Heart left ventricle (tissue), 16 donors: ENCODE data around the gene AP3M1. TPM values are rescaled to one million over a fixed set of nuclear protein-coding genes. Genes with fewer than 3 reads are reported as not detected.

ENCODE experiments used
- ATAC-seq, 4 donors: fragments of 200-7000 bp; cut with Tn5 transposase; one replicate each; pipeline ENCODE4 v1.9.1; 2020 to 2022; ENCODE audit warnings: moderate library complexity in 4 of 4, mild to moderate bottlenecking in 3 of 4, moderate number of reproducible peaks in 1 of 4
- DNase-seq, 5 donors: peaks; one replicate each; pipeline ENCODE4 v3.0.0-alpha.2; 2020
- H3K27ac ChIP-seq, 12 donors: fragments of 200-600 bp; sonication (generic) in 4 of 12; one replicate each; pipeline versions ENCODE4 v1.5.0 to v1.8.0; 2016 to 2022; ENCODE audit warnings: mild to moderate bottlenecking in 2 of 12
- H3K27me3 ChIP-seq, 9 donors: fragments of 200-600 bp; sonication (generic) in 2 of 9; one replicate each; pipeline versions ENCODE4 v1.5.1 to v1.8.0; 2016 to 2022; ENCODE audit warnings: mild to moderate bottlenecking in 3 of 9
- H3K36me3 ChIP-seq, 9 donors: fragments of 200-600 bp; sonication (generic) in 2 of 9; one replicate each; pipeline versions ENCODE4 v1.5.0 to v1.8.0; 2018 to 2022; ENCODE audit warnings: mild to moderate bottlenecking in 2 of 9
- H3K4me1 ChIP-seq, 12 donors: fragments of 200-600 bp; sonication (generic) in 4 of 12; one replicate each; pipeline versions ENCODE4 v1.5.0 to v1.8.0; 2016 to 2022; ENCODE audit warnings: mild to moderate bottlenecking in 3 of 12
- H3K4me3 ChIP-seq, 12 donors: fragments of 200-600 bp; sonication (generic) in 4 of 12; one replicate each; pipeline versions ENCODE4 v1.5.0 to v1.8.0; 2017 to 2022; ENCODE audit warnings: mild to moderate bottlenecking in 9 of 12, moderate library complexity in 4 of 12
- H3K9me3 ChIP-seq, 12 donors: fragments of 200-600 bp; sonication (generic) in 4 of 12; one replicate each; pipeline versions ENCODE4 v1.5.0 to v1.8.0; 2016 to 2022; ENCODE audit warnings: mild to moderate bottlenecking in 1 of 12
- POLR2A ChIP-seq, 2 donors: fragments of 450-650 bp; IDR thresholded peaks; one replicate each; pipeline ENCODE4 v1.6.1; 2017; ENCODE audit warnings: antibody characterized with exemption in 2 of 2, mild to moderate bottlenecking in 2 of 2, moderate library complexity in 2 of 2
- WGBS, 4 donors: extraction: QIAGEN DNeasy Blood & Tissue Kit in 2 of 4; methylation state at CpG; one replicate each; pipeline versions ENCODE4 v1.1.5 to v1.1.7; 2013 to 2018; 5-methylcytosine and 5-hydroxymethylcytosine counted together
- intact Hi-C, 10 donors: fragments of 100-400 bp; cut with DNase I; formaldehyde crosslinking; loops; one replicate each; pipeline versions ENCODE4 v1.11.1 to v1.14.2; 2022
- polyA plus RNA-seq, 2 donors: library from polyadenylated mRNA; stranded (reverse); fragments of 200-250 nt; gene quantifications; one replicate each; pipeline ENCODE4 v1.2.3, GENCODE V29; 2013
- total RNA-seq, 9 donors: library from RNA; depleted of rRNA in 2 of 9; stranded (reverse); fragments of >200 nt in 2 of 9; fragmentation: NEBNext Ultra II Directional in 3 of 9; extraction: Animal tissue kit (Norgen Biotek cat#: 25700) in 3 of 9; gene quantifications; one replicate each; pipeline versions ENCODE4 v1.1.0 to v1.2.4, GENCODE V29; 2016 to 2023
- TF ChIP-seq, protein P1 (sequence below), 12 donors: fragments of 200-600 bp; sonication (generic) in 4 of 12; IDR thresholded peaks; one replicate each; pipeline versions ENCODE4 v1.5.0 to v1.8.0; 2018 to 2022; ENCODE audit warnings: antibody characterized with exemption in 12 of 12, mild to moderate bottlenecking in 5 of 12
- donor health status: ischemic (EF 13 %, LVEDD 7.1; RV severe dilation, severe dysfunction).
- donor health status: healthy with polysubstance abuse.
- donor health status: DM: no; HTN: yes; CAD: no.
- donor health status: DM: no; HTN: no; CAD: no.
- donor health status: ischemic (EF 25% LVEDD 6.9; RV normal size, moderate dysfunction).
- donor health status: ischemic (EF 25% LVEDD 5.7; RV mildly dilated, moderate dysfunction).
- donor health status: healthy.
- donor health status: DM: yes; HTN: yes; CAD: no.
- donor health status: ischemic (EF 35%, LVEDD 5.7; RV mildly dilated, moderate dysfunction).
- donor health status: nonischemic (EF 11% LVEDD 7.7; RV severe dilation, severe dysfunction).
- donor health status: DM: yes; HTN: yes; CAD: no.
- donor health status: PGD.
- donor health status: ischemic (EF 29% LVEDD 5.4; RV normal size, mild dysfunction).
- donor health status: nonischemic (EF 23%, LVEDD 6.1; RV moderate dilation, normal function).

Gene AP3M1
- total and polyA plus RNA-seq, 11 donors = 7.8 to 37.0 (median 30.5) TPM

DNA sequence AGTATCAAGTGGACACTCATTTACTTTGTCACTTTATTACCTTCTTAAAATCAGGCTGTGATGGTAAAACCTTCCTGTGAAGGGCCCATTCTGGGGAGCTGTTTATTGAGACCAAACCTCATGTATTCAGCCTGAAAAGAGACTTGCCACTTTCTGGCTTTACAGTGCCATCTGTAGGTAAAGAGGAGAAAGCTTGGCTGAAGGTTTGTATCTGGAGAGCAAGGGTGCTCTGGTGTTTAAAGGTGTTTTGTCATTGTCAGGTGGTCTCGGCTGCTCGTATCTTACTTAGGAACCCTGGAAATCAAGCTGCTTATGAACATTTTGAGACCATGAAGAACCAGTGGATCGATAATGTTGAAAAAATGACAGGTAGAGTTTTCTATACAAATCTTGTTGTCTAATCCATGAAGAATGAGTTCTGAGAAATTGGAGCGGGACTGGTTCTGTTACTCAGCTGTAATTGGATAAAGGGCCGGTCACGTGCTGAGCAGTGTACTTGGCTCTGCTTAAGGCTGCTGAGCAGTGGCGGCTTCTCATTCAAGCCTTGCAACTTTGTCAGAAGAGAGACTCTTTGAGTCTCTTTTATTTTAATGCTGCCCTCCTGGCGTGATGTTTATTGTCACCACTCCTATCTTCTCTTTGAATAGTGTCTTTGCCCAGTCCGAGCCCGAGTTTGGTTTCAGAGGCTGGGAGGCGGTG is 46.9 kb downstream of the AP3M1 start:
- Histone ChIP-seq H3K27me3 (no peaks in the 10 kb centered on the region), H3K9me3 (no peaks in the 10 kb centered on the region), H3K27ac (peak overlapping the region in 1 of 12 donors; percentile 6), H3K36me3 (peaks cover 2 to 100% (median 98%) of the 10 kb centered on the region in 9 donors), H3K4me3 (no peak overlapping the region), H3K4me1 (peaks cover 0 to 7% (median 0%) of the 10 kb centered on the region in 12 donors)
- TF ChIP-seq, protein P1, sequence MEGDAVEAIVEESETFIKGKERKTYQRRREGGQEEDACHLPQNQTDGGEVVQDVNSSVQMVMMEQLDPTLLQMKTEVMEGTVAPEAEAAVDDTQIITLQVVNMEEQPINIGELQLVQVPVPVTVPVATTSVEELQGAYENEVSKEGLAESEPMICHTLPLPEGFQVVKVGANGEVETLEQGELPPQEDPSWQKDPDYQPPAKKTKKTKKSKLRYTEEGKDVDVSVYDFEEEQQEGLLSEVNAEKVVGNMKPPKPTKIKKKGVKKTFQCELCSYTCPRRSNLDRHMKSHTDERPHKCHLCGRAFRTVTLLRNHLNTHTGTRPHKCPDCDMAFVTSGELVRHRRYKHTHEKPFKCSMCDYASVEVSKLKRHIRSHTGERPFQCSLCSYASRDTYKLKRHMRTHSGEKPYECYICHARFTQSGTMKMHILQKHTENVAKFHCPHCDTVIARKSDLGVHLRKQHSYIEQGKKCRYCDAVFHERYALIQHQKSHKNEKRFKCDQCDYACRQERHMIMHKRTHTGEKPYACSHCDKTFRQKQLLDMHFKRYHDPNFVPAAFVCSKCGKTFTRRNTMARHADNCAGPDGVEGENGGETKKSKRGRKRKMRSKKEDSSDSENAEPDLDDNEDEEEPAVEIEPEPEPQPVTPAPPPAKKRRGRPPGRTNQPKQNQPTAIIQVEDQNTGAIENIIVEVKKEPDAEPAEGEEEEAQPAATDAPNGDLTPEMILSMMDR (IDR thresholded peaks at IDR 0.05) = peak in 7 of 12 donors; percentile 16 to 47 (median 27)
- TF ChIP-seq POLR2A (IDR thresholded peaks at IDR 0.05) = no peak
- 68 to 79% (median 74%) methylated on average over 11 of the region's 11 CpGs for WGBS, 4 donors
- intact Hi-C loops = no loop called here
- ATAC-seq (peak in 2 of 4 donors; percentile 35 to 60), DNase-seq (no peak)

DNA sequence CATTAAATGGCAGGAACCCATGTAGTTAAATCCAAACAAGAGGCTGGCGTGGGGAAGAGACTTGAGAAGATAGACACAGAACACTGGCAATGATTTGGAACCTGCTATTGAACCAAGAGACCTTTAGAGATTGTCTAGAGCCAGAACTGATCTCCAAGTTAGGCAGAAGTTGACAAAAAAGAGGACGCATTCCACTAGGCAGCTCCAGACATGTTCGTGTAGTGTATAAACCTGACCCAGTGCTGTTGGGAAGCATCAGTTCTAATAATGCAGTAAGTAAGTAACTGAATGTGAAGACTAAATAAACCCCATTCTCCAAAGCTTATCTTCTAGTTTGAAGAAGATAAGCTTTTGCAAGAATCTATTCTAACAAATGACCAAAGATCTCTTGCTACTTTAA is 50.8 kb downstream of the AP3M1 start:
- Histone ChIP-seq H3K27me3 (no peaks in the 10 kb centered on the region), H3K4me3 (no peak overlapping the region), H3K9me3 (no peaks in the 10 kb centered on the region), H3K36me3 (peaks cover 5 to 100% (median 98%) of the 10 kb centered on the region in 9 donors), H3K4me1 (peaks cover 0 to 7% (median 0%) of the 10 kb centered on the region in 12 donors), H3K27ac (no peak overlapping the region)
- ATAC-seq (no peak), DNase-seq (no peak)
- no peak for TF ChIP-seq POLR2A (IDR thresholded peaks at IDR 0.05)
- WGBS, 4 donors = 86 to 98% (median 96%) methylated on average over 3 of the region's 3 CpGs
- intact Hi-C loops = no loop called here

DNA sequence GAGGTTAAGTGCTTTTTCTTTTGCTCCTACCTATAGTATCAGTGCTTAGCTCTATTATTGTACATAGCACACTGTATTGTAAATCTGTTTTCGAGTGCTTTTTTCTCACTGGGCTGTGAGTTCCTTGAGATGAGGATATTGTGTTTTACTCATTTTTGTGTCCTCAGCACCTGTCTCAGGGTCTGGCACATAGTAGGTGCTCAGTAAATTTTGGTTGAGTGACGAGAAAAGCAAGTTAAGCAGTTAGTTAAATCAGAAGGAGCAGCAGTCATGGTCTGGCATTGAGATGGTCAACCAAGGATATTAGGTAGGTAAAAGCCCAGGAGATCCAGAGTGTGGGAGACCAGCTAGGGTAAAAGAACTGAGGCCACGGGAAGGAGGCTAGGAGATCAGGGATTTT is 51.2 kb downstream of the AP3M1 start:
- no peak for DNase-seq
- 88 to 96% (median 92%) methylated on average over 3 of the region's 3 CpGs for WGBS, 4 donors
- peaks cover 0 to 7% (median 0%) of the 10 kb centered on the region in 12 donors for H3K4me1 ChIP-seq
- peaks cover 5 to 100% (median 98%) of the 10 kb centered on the region in 9 donors for H3K36me3 ChIP-seq
- H3K27ac ChIP-seq = no peak overlapping the region
- H3K9me3 ChIP-seq = no peaks in the 10 kb centered on the region
- H3K27me3 ChIP-seq = no peaks in the 10 kb centered on the region
- TF ChIP-seq, protein P1 (IDR thresholded peaks at IDR 0.05) = no peak
- no peak for TF ChIP-seq POLR2A (IDR thresholded peaks at IDR 0.05)
- intact Hi-C loops = no loop called here
- no peak for ATAC-seq
- H3K4me3 ChIP-seq = no peak overlapping the region

DNA sequence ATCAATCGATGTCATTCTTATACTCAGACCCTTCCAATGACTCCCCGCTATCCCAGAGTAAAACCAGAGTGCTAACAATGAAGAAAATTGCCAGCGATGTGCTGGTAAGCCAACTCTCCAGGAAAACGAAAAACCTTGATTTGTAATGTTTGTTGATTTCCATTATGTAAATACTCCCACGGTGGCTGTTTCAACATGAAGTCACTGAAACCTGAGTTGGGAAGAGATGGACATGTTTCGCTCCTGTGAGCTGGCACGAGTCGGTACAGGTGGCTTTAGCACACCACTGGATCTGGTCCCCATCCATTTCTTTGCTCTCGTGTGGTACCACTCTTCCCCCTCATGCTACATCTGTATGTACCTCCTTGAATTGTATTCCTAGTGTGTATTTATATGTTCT is 52.9 kb downstream of the AP3M1 start:
- H3K4me3 ChIP-seq = no peak overlapping the region
- peaks cover 7 to 100% (median 98%) of the 10 kb centered on the region in 9 donors for H3K36me3 ChIP-seq
- no peak overlapping the region for H3K27ac ChIP-seq
- DNase-seq (no peak), ATAC-seq (no peak)
- H3K27me3 ChIP-seq = no peaks in the 10 kb centered on the region
- 91 to 94% (median 92%) methylated on average over 9 of the region's 9 CpGs for WGBS, 4 donors
- H3K4me1 ChIP-seq = no peaks in the 10 kb centered on the region
- H3K9me3 ChIP-seq = no peaks in the 10 kb centered on the region
- intact Hi-C loops = no loop called here
- TF ChIP-seq, protein P1 (IDR thresholded peaks at IDR 0.05) = no peak
- no peak for TF ChIP-seq POLR2A (IDR thresholded peaks at IDR 0.05)
